H9 (cell line): ENCODE measurements around the gene ETFBKMT. TPM values are rescaled to one million over a fixed set of nuclear protein-coding genes. Genes with fewer than 3 reads are reported as not detected.

ENCODE experiments used
- DNase-seq: peaks from one replicate; pipeline ENCODE4 v3.0.0-alpha.2; 2017
- H2AFZ ChIP-seq: one replicate; pipeline ENCODE4 v1.6.1; 2013; ENCODE audit warnings: mild to moderate bottlenecking, low read length, control low read depth, moderate library complexity
- H2AK5ac ChIP-seq: 2 replicates; pipeline ENCODE4 v1.6.1; 2013; ENCODE audit warnings: low read length, control low read depth, mixed read lengths; ENCODE audit not compliant: insufficient read length
- H2BK120ac ChIP-seq: one replicate; pipeline ENCODE4 v1.6.1; 2013; ENCODE audit warnings: low read depth, mild to moderate bottlenecking, low read length, control low read depth, inconsistent platforms; ENCODE audit not compliant: poor library complexity, severe bottlenecking
- H2BK12ac ChIP-seq: 2 replicates; pipeline ENCODE4 v1.6.1; 2013; ENCODE audit warnings: low read length, control low read depth, mixed read lengths, low read depth; ENCODE audit not compliant: insufficient read length
- H2BK15ac ChIP-seq: 2 replicates; pipeline ENCODE4 v1.6.1; 2013; ENCODE audit warnings: low read depth, low read length, control low read depth
- H2BK20ac ChIP-seq: one replicate; pipeline ENCODE4 v1.6.1; 2013; ENCODE audit warnings: low read depth, mild to moderate bottlenecking, low read length, control low read depth, inconsistent platforms; ENCODE audit not compliant: poor library complexity, severe bottlenecking
- H2BK5ac ChIP-seq: 2 replicates; pipeline ENCODE4 v1.6.1; 2013; ENCODE audit warnings: low read length, control low read depth, mixed read lengths; ENCODE audit not compliant: insufficient read length
- H3K14ac ChIP-seq: 2 replicates; pipeline ENCODE4 v1.6.1; 2013; ENCODE audit warnings: low read length, control low read depth; ENCODE audit not compliant: insufficient read depth
- H3K18ac ChIP-seq: 2 replicates; pipeline ENCODE4 v1.6.1; 2013; ENCODE audit warnings: low read depth, mild to moderate bottlenecking, mixed read lengths, low read length, control low read depth; ENCODE audit not compliant: insufficient read length
- H3K23ac ChIP-seq: 2 replicates; pipeline ENCODE4 v1.6.1; 2013; ENCODE audit warnings: low read length, control low read depth, mixed read lengths, low read depth; ENCODE audit not compliant: insufficient read length
- H3K23me2 ChIP-seq: 2 replicates; pipeline ENCODE4 v1.6.1; 2013; ENCODE audit warnings: low read depth, mild to moderate bottlenecking, mixed read lengths, low read length, control low read depth; ENCODE audit not compliant: insufficient read length, poor library complexity, severe bottlenecking
- H3K27ac ChIP-seq: 2 replicates; pipeline ENCODE4 v1.5.1; 2013; ENCODE audit warnings: low read length, control low read depth, mixed read lengths, low read depth; ENCODE audit not compliant: insufficient read length
- H3K27me3 ChIP-seq: 2 replicates; pipeline ENCODE4 v1.6.1; 2013; ENCODE audit warnings: low read length, control low read depth, inconsistent platforms; ENCODE audit not compliant: insufficient read depth
- H3K4ac ChIP-seq: 2 replicates; pipeline ENCODE4 v1.6.1; 2013; ENCODE audit warnings: low read depth, mild to moderate bottlenecking, control low read depth, inconsistent platforms, low read length, moderate library complexity
- H3K4me1 ChIP-seq: 2 replicates; pipeline ENCODE4 v1.6.1; 2013; ENCODE audit warnings: low read length, control low read depth, inconsistent platforms; ENCODE audit not compliant: insufficient read depth
- H3K4me2 ChIP-seq: 2 replicates; pipeline ENCODE4 v1.6.1; 2013; ENCODE audit warnings: low read length, control low read depth, mixed read lengths; ENCODE audit not compliant: insufficient read length, insufficient read depth
- H3K56ac ChIP-seq: 2 replicates; pipeline ENCODE4 v1.6.1; 2013; ENCODE audit warnings: low read depth, mild to moderate bottlenecking, mixed read lengths, low read length, control low read depth; ENCODE audit not compliant: insufficient read length
- H3K79me1 ChIP-seq: 2 replicates; pipeline ENCODE4 v1.6.1; 2013; ENCODE audit warnings: low read depth, mild to moderate bottlenecking, moderate library complexity, low read length, control low read depth, inconsistent platforms; ENCODE audit not compliant: insufficient read depth, poor library complexity, severe bottlenecking
- H3K79me2 ChIP-seq: 2 replicates; pipeline ENCODE4 v1.6.1; 2013; ENCODE audit warnings: low read length, control low read depth, inconsistent platforms; ENCODE audit not compliant: insufficient read depth
- H3K9ac ChIP-seq: 2 replicates; pipeline ENCODE4 v1.6.1; 2013; ENCODE audit warnings: low read length, control low read depth, mixed read lengths; ENCODE audit not compliant: insufficient read length; ENCODE audit errors: extremely low read depth
- H3K9me3 ChIP-seq: one replicate; pipeline ENCODE4 v1.6.1; 2013; ENCODE audit warnings: low read depth, low read length, inconsistent platforms; ENCODE audit not compliant: control insufficient read depth
- H3T11ph ChIP-seq: one replicate; pipeline ENCODE4 v1.6.1; 2013; ENCODE audit warnings: mild to moderate bottlenecking, low read length, control low read depth, inconsistent platforms
- H4K20me1 ChIP-seq: one replicate; pipeline ENCODE4 v1.6.1; 2013; ENCODE audit not compliant: control insufficient read depth, insufficient read length, insufficient read depth
- H4K5ac ChIP-seq: 2 replicates; pipeline ENCODE4 v1.6.1; 2013; ENCODE audit warnings: low read depth, mild to moderate bottlenecking, mixed read lengths, low read length, control low read depth; ENCODE audit not compliant: insufficient read length
- H4K8ac ChIP-seq: replicated peaks from 2 replicates; pipeline ENCODE4 v1.6.1; 2013; ENCODE audit warnings: low read length, control low read depth, mixed read lengths, low read depth; ENCODE audit not compliant: insufficient read length
- H4K91ac ChIP-seq: 2 replicates; pipeline ENCODE4 v1.6.1; 2013; ENCODE audit warnings: low read depth, mild to moderate bottlenecking, moderate library complexity, mixed read lengths, low read length, control low read depth; ENCODE audit not compliant: insufficient read length
- H3K27ac Mint-ChIP-seq, 3 experiments: 2 replicates in 2 of 3; 3 replicates in 1 of 3; pipeline ENCODE4 v1.8.0; 2020 to 2021; ENCODE audit warnings: mixed read lengths in 3 of 3, mild to moderate bottlenecking in 1 of 3, moderate library complexity in 1 of 3
- H3K27me3 Mint-ChIP-seq: 2 replicates; pipeline ENCODE4 v1.8.0; 2021; ENCODE audit warnings: low read depth, mild to moderate bottlenecking, moderate library complexity, mixed read lengths
- H3K36me3 Mint-ChIP-seq, 3 experiments: 2 replicates in 2 of 3; 3 replicates in 1 of 3; pipeline ENCODE4 v1.8.0; 2020 to 2021; ENCODE audit warnings: low read depth in 3 of 3, mixed read lengths in 3 of 3; ENCODE audit not compliant: insufficient read depth in 1 of 3
- H3K4me1 Mint-ChIP-seq, 2 experiments: 2 replicates each; pipeline ENCODE4 v1.8.0; 2020; ENCODE audit warnings: mixed read lengths in 2 of 2
- H3K4me3 Mint-ChIP-seq, 2 experiments: 2 replicates in 1 of 2; 3 replicates in 1 of 2; pipeline ENCODE4 v1.8.0; 2020 to 2021; ENCODE audit warnings: mild to moderate bottlenecking in 2 of 2, mixed read lengths in 2 of 2, moderate library complexity in 1 of 2
- H3K9me3 Mint-ChIP-seq, 2 experiments: 2 replicates in 1 of 2; 3 replicates in 1 of 2; pipeline ENCODE4 v1.8.0; 2020; ENCODE audit warnings: mild to moderate bottlenecking in 2 of 2, mixed read lengths in 2 of 2, moderate library complexity in 1 of 2
- CTCF ChIP-seq: fragments of 200-600 bp; sonication (generic); conservative IDR thresholded peaks from 3 replicates; pipeline ENCODE4 v1.8.0; 2021; ENCODE audit warnings: antibody characterized with exemption, mild to moderate bottlenecking
- WGBS: extraction: QIAGEN DNeasy Blood & Tissue Kit; methylation state at CpG from one replicate; pipeline ENCODE4 v1.1.7; 2013; ENCODE audit warnings: missing lambda C conversion rate, low lambda C conversion rate, mixed read lengths; ENCODE audit not compliant: insufficient read length; ENCODE audit errors: extremely low coverage; 5-methylcytosine and 5-hydroxymethylcytosine counted together
- total RNA-seq: library from RNA; stranded (reverse); gene quantifications from 2 replicates; pipeline ENCODE4 v1.2.1, GENCODE V29; 2021

The ETFBKMT gene
- total RNA-seq, 1 experiment from 2014 or later: 0.81 TPM

GRCh38 chr12:31672521-31672920 is 13.0 kb downstream of the ETFBKMT start:
- H4K8ac ChIP-seq: no peak overlapping the region
- H3K4ac ChIP-seq: no peak overlapping the region
- no peaks in the 10 kb centered on the region for H3K27me3 Mint-ChIP-seq
- no peak overlapping the region for H2BK5ac ChIP-seq
- peaks cover 9 to 11% of the 10 kb centered on the region in 2 experiments for H3K4me1 Mint-ChIP-seq
- WGBS: no CpG with 5 or more reads among the region's 4 CpGs
- H3K79me2 ChIP-seq: no peaks in the 10 kb centered on the region
- H4K5ac ChIP-seq: no peak overlapping the region
- DNase-seq: no peak
- H3K36me3 Mint-ChIP-seq: peaks cover 14 to 40% (median 32%) of the 10 kb centered on the region in 3 experiments
- no peak overlapping the region for H3K18ac ChIP-seq
- no peaks in the 10 kb centered on the region for H3K27me3 ChIP-seq
- H3K27ac Mint-ChIP-seq: no peak overlapping the region
- no peak for TF ChIP-seq CTCF
- no peak overlapping the region for H3K4me2 ChIP-seq
- no peak overlapping the region for H2BK12ac ChIP-seq
- no peaks in the 10 kb centered on the region for H3K23me2 ChIP-seq
- H3K9ac ChIP-seq: no peak overlapping the region
- no peak overlapping the region for H2AFZ ChIP-seq
- H3K14ac ChIP-seq: no peak overlapping the region
- H2BK120ac ChIP-seq: no peak overlapping the region
- H3K9me3 ChIP-seq: peaks cover 3% of the 10 kb centered on the region
- H3K56ac ChIP-seq: no peak overlapping the region
- H3K23ac ChIP-seq: no peak overlapping the region
- no peak overlapping the region for H3T11ph ChIP-seq
- no peaks in the 10 kb centered on the region for H3K4me1 ChIP-seq
- H3K9me3 Mint-ChIP-seq: peaks cover 14% of the 10 kb centered on the region in 2 experiments
- H2AK5ac ChIP-seq: no peak overlapping the region
- H4K20me1 ChIP-seq: no peaks in the 10 kb centered on the region
- H2BK20ac ChIP-seq: no peak overlapping the region
- no peaks in the 10 kb centered on the region for H3K79me1 ChIP-seq
- H3K4me3 Mint-ChIP-seq: no peak overlapping the region
- H4K91ac ChIP-seq: no peak overlapping the region
- H3K27ac ChIP-seq: no peak overlapping the region
- H2BK15ac ChIP-seq: no peak overlapping the region
